Measurements from ENCODE around the gene ECHS1. TPM values are rescaled to one million over a fixed set of nuclear protein-coding genes. Genes with fewer than 3 reads are reported as not detected.
A peak's percentile ranks its signal among the peaks of the same experiment; 100 is the strongest.

The ECHS1 gene
- total and polyA plus RNA-seq, 2 donors (not counting 1 experiment from before 2014, with no cell fraction given) = 19.3 to 29.5 TPM

DNA sequence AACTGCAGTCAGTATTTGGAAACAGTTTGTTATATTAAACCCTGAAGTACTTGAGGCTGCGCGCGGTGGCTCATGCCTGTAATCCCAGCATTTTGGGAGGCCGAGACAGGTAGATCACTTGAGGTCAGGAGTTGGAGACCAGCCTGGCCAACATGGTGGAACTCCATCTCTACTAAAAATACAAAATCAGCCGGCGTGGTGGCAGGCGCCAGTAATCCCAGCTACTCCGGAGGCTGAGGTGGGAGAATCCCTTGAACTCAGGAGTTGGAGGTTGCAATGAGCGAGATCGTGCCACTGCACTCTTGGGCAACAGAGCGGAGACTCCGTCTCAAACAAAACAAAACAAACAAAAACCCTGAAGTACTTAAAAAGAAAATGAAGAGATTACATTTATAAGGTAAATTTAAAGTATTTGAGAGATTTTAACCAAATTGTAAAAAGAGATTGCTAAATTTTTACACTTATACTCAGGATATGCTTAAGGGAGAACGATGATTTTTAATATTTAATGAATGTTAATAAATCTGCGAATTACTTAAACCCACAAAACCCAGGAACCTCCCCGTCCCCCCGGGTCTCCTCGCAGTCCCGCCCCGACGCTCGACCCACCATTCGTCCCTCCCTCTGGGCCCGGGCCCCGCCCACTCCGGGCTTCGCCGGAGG is 20.4 kb upstream of the ECHS1 start:
- Histone ChIP-seq H3K27me3 (replicated peaks in 1 of 4; ENCODE audit: control extremely low read depth in 1 of 4, control insufficient read depth in 3 of 4, insufficient read depth in 4 of 4, low read length in 3 of 4) (no peaks in the 10 kb centered on the region), H3K36me3 (replicated peaks in 1 of 2; ENCODE audit: control extremely low read depth in 1 of 2, control insufficient read depth in 1 of 2, extremely low read depth in 1 of 2, insufficient read depth in 2 of 2, low read length in 1 of 2) (peaks cover 0 to 26% of the 10 kb centered on the region in 2 experiments), H3K9ac (ENCODE audit: low read length) (peak overlapping the region; percentile 84), H3K4me2 (replicated peaks; ENCODE audit: low read depth, low read length, poor library complexity, severe bottlenecking) (peak overlapping the region; percentile 90), H4K20me1 (ENCODE audit: control insufficient read depth, insufficient read depth, low read length, poor library complexity, severe bottlenecking) (peaks cover 1% of the 10 kb centered on the region), H2AFZ (ENCODE audit: insufficient read depth, low read depth, low read length, poor library complexity, severe bottlenecking) (peak overlapping the region; percentile 83), H3K9me3 (ENCODE audit: control extremely low read depth in 1 of 3, control insufficient read depth in 2 of 3, insufficient read depth in 1 of 3, low read length in 2 of 3) (no peaks in the 10 kb centered on the region), H3K4me3 (ENCODE audit: control extremely low read depth in 1 of 5, extremely low read depth in 1 of 5, insufficient read depth in 1 of 5, low read depth in 2 of 5, low read length in 4 of 5) (peak overlapping the region in 4 of 5 experiments; percentile 72 to 84 (median 74)), H3K27ac (ENCODE audit: low read length in 2 of 2) (peak overlapping the region in 1 of 2 donors; percentile 81), H3K79me2 (ENCODE audit: control insufficient read depth, insufficient read depth, low read length) (peaks cover 24% of the 10 kb centered on the region), H3K4me1 (ENCODE audit: control insufficient read depth in 2 of 2, insufficient read depth in 2 of 2, low read length in 2 of 2) (peaks cover 47 to 60% of the 10 kb centered on the region in 2 donors)
- Mint-ChIP-seq H3K27ac (peak overlapping the region; percentile 89), H3K27me3 (no peaks in the 10 kb centered on the region), H3K9me3 (ENCODE audit: insufficient read depth) (no peaks in the 10 kb centered on the region), H3K4me1 (peaks cover 65% of the 10 kb centered on the region), H3K4me3 (peak overlapping the region; percentile 92)
- ATAC-seq (ENCODE audit: low read depth) = no peak
- DNase-seq = no peak
- ChIA-PET POLR2A (interaction anchor here (1.7 kb wide), 1 partner anchor 20 kb away, joined by 3 read pairs; the partner anchor contains the start of gene ECHS1), CTCF (interaction anchor here (0.7 to 3.9 kb wide), 4 partner anchors 36 to 69 kb away, joined by 3 to 13 read pairs (median 4); partner anchors contain the start of gene FUOM)
- WGBS (ENCODE audit: insufficient coverage) = 20% methylated on average over 16 of the region's 27 CpGs
- TF ChIP-seq, protein P1, sequence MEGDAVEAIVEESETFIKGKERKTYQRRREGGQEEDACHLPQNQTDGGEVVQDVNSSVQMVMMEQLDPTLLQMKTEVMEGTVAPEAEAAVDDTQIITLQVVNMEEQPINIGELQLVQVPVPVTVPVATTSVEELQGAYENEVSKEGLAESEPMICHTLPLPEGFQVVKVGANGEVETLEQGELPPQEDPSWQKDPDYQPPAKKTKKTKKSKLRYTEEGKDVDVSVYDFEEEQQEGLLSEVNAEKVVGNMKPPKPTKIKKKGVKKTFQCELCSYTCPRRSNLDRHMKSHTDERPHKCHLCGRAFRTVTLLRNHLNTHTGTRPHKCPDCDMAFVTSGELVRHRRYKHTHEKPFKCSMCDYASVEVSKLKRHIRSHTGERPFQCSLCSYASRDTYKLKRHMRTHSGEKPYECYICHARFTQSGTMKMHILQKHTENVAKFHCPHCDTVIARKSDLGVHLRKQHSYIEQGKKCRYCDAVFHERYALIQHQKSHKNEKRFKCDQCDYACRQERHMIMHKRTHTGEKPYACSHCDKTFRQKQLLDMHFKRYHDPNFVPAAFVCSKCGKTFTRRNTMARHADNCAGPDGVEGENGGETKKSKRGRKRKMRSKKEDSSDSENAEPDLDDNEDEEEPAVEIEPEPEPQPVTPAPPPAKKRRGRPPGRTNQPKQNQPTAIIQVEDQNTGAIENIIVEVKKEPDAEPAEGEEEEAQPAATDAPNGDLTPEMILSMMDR (IDR thresholded peaks at IDR 0.05) = no peak
- no peak for TF ChIP-seq EZH2 (IDR thresholded peaks at IDR 0.05; ENCODE audit: borderline replicate concordance, insufficient read depth, low read depth, low read length, poor library complexity, severe bottlenecking)
- intact Hi-C loops (cut with micrococcal nuclease) = loop anchor here (1.0 to 5.0 kb wide), 7 partner anchors 14 to 116 kb away; partner anchors contain the start of genes ADAM8, ECHS1, FUOM and PAOX

Measured in B cell (primary cell).